ENCODE data around the gene MYH13. TPM values are rescaled to one million over a fixed set of nuclear protein-coding genes. Genes with fewer than 3 reads are reported as not detected.

MYH13 gene
- not detected for total RNA-seq

DNA sequence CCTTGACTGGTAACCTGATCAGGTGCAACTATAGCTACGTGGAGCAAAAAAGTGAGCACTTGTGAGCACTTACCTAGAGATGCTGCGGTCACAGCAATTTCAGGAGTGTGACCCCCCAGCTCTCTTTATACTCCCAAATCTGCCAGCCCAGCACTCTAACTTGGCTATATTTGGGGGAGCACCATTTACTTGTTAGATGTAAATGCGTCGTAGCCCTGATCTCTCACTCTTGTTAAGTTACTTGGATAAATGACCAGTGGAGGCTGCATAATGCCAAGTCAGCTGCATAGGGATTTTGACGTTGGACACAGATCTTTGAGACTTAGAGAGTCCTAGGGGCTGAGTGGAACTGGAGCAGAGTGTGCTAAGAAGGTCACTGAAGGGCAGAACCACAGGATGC lies at the start of gene MYH13:
Gene MYH13, minus strand, starts transcription at position 101 of the 400 bp plus-strand sequence. CDS start 8,476 bp downstream, outside the sequence.
- ChIA-PET CTCF (no interaction called here), POLR2A (no interaction called here)
- no peak for DNase-seq
- Mint-ChIP-seq H3K4me1 (ENCODE audit: low read depth) (no peaks in the 10 kb centered on the region), H3K9me3 (no peaks in the 10 kb centered on the region), H3K4me3 (no peak within 1 kb of the TSS), H3K27me3 (no peaks in the 10 kb centered on the region), H3K27ac (no peak within 1 kb of the TSS), H3K36me3 (no peaks in the 10 kb centered on the region)
- intact Hi-C loops (cut with micrococcal nuclease): no loop called here

DNA sequence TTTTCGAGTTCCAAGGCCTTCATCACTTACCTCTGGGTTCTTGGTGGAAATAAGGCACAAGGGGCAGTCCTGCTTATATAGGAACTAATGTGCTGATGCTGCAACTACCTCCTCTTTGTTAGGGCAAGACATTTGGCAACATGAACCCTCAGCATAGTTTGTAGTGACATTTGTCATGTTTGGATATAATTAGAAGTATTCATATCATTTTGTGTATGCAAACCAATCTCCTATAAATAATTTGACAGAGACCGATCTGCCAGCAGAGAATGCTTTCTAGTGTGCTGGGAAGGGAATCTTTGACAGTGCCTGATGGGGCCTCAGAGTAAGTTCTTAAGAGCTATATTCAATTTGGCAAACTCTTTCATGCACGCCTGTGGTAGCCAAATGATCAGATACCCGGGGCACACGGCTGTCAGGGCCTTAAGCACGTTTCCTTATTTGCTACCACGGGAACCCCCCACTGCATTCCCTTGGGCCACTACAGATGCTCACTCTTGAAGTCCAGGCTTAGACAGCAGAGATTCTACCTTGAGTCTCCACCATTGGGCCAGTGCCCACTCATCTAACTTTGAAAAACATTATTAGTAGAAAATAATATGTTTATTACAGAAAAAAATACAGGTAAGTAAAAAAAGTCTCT lies 49.2 kb upstream of the MYH13 start, which contains the start of gene MYH8:
Gene MYH8, minus strand, starts transcription at position 51 of the 643 bp plus-strand sequence. CDS start 1,723 bp downstream, outside the sequence.
- POLR2A ChIA-PET: no interaction called here
- H3K27ac Mint-ChIP-seq: no peak within 1 kb of the TSS
- H3K27me3 Mint-ChIP-seq: peaks cover 1% of the 10 kb centered on the region
- no peak within 1 kb of the TSS for H3K4me3 Mint-ChIP-seq
- no peaks in the 10 kb centered on the region for H3K36me3 Mint-ChIP-seq
- H3K9me3 Mint-ChIP-seq: no peaks in the 10 kb centered on the region
- CTCF ChIA-PET: no interaction called here
- DNase-seq: no peak
- no peaks in the 10 kb centered on the region for H3K4me1 Mint-ChIP-seq (ENCODE audit: low read depth)
- intact Hi-C loops (cut with micrococcal nuclease): no loop called here

DNA sequence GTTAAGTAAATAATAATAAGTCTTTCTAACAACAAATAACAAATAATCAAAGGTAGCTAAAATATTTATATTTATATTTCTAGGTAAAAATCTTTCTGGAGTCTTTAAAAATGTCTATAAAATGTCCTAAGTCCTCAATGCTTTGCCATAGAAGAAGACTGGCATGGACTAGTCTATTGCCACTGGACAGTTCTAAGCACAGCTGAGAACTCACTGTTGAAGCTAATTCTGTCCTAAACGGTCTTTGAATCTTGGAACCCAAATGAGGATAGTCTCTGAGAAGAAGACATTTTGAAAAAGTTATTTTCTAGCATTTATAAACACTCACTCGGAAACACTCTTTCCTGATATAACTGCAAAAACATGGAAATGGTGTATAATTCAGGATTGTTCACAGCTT lies 48.4 kb upstream of the MYH13 start:
- CTCF ChIA-PET: no interaction called here

DNA sequence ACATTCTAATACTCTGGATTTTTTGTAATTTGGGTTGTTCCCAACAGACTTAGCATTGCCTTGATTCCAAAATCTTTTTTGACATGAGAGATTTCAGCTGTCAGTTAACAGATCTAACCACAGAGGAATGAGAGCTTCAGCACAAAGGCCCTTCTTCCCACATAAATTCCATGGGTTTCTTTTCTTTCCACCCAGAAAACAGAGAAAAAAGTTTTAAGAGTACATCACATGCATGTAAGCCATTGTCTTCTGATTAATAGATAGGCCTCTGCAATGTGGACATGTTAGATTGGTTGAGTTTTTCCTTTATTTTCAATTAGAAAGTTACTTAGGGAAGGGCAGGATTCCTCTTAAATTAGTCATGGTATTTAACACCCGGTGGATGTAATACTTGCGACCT lies 48.0 kb upstream of the MYH13 start:
- intact Hi-C loops (cut with micrococcal nuclease): no loop called here
- H3K27me3 Mint-ChIP-seq: peaks cover 1% of the 10 kb centered on the region
- ChIA-PET CTCF (no interaction called here), POLR2A (no interaction called here)
- no peak for DNase-seq
- no peak overlapping the region for H3K4me3 Mint-ChIP-seq
- no peaks in the 10 kb centered on the region for H3K9me3 Mint-ChIP-seq
- H3K4me1 Mint-ChIP-seq (ENCODE audit: low read depth): no peaks in the 10 kb centered on the region
- no peak overlapping the region for H3K27ac Mint-ChIP-seq
- H3K36me3 Mint-ChIP-seq: no peaks in the 10 kb centered on the region

More for the DNA sequence above, 48.4 kb upstream of the MYH13 start:
- DNase-seq: no peak
- H3K36me3 Mint-ChIP-seq: no peaks in the 10 kb centered on the region
- POLR2A ChIA-PET: no interaction called here
- H3K4me3 Mint-ChIP-seq: no peak overlapping the region
- no peaks in the 10 kb centered on the region for H3K9me3 Mint-ChIP-seq
- intact Hi-C loops (cut with micrococcal nuclease): no loop called here
- H3K27me3 Mint-ChIP-seq: peaks cover 1% of the 10 kb centered on the region
- H3K27ac Mint-ChIP-seq: no peak overlapping the region
- no peaks in the 10 kb centered on the region for H3K4me1 Mint-ChIP-seq (ENCODE audit: low read depth)

DNA sequence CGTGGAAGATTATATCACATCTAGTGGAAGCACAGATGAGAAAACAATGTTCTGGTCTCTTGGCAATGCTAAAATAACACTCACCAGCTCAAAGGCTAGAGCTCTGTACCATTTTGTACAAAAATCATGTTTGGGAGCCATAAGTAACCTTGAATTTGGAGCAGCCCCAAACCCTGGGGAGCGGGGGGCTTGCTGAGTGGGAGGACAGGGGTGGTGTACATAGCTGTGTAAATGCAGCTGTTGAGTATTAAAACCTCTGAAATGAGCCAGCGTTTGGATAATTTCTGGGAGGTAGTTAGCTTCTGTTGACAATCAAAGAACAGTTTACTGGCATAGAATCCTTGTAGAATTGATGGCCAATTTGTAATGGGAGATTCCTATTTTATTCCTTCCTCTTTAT lies 44.6 kb upstream of the MYH13 start:
- POLR2A ChIA-PET: no interaction called here
- no peaks in the 10 kb centered on the region for H3K36me3 Mint-ChIP-seq
- H3K9me3 Mint-ChIP-seq: no peaks in the 10 kb centered on the region
- H3K27me3 Mint-ChIP-seq: peaks cover 1% of the 10 kb centered on the region
- CTCF ChIA-PET: no interaction called here
- no peak for DNase-seq
- no peaks in the 10 kb centered on the region for H3K4me1 Mint-ChIP-seq (ENCODE audit: low read depth)
- no peak overlapping the region for H3K27ac Mint-ChIP-seq
- no peak overlapping the region for H3K4me3 Mint-ChIP-seq
- intact Hi-C loops (cut with micrococcal nuclease): no loop called here

DNA sequence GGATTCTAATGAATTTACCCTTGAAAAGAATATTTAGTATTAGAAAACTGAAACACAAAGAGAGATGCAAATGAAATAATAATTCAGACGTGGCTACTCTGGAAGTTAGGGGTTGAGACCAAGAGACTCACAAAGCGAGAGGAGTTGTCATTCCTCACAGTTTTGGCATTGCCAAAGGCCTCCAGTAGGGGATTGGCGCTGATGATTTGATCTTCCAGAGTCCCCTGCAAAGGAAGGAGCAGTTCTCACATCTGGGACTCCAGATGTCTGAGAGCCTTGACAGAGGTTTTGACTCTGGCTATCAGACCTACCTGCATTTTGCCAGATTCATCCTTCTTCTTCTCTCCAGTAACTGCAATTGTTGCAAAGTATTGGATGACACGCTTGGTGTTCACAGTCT lies 42.4 kb upstream of the MYH13 start:
- H3K4me3 Mint-ChIP-seq: no peak overlapping the region
- no peaks in the 10 kb centered on the region for H3K9me3 Mint-ChIP-seq
- POLR2A ChIA-PET: no interaction called here
- H3K36me3 Mint-ChIP-seq: no peaks in the 10 kb centered on the region
- intact Hi-C loops (cut with micrococcal nuclease): no loop called here
- no peak overlapping the region for H3K27ac Mint-ChIP-seq
- CTCF ChIA-PET: no interaction called here
- H3K4me1 Mint-ChIP-seq (ENCODE audit: low read depth): no peaks in the 10 kb centered on the region
- no peaks in the 10 kb centered on the region for H3K27me3 Mint-ChIP-seq
- DNase-seq: no peak

DNA sequence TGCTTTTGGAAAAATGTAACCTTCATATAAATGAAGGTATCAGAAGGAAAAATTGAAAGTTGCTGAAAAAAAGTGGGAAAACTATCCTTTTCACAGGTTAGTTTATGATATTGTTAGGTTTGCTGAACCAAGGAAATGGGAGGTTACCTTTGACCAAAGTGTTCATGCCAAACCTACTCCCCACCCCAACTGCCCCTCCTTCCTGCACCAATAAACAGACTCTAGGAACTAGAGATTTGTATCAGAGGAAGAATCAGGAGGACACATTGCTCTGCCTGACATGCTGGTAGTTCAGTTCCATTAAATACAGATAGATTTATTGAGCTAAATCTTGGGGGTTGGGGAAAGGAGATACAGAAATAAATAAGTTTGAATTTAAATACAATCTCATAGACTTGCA lies 30.8 kb upstream of the MYH13 start:
- no peak overlapping the region for H3K27ac Mint-ChIP-seq
- H3K36me3 Mint-ChIP-seq: no peaks in the 10 kb centered on the region
- H3K9me3 Mint-ChIP-seq: no peaks in the 10 kb centered on the region
- ChIA-PET CTCF (no interaction called here), POLR2A (no interaction called here)
- no peak overlapping the region for H3K4me3 Mint-ChIP-seq
- intact Hi-C loops (cut with micrococcal nuclease): no loop called here
- H3K27me3 Mint-ChIP-seq: peaks cover 1% of the 10 kb centered on the region
- no peaks in the 10 kb centered on the region for H3K4me1 Mint-ChIP-seq (ENCODE audit: low read depth)
- DNase-seq: no peak

DNA sequence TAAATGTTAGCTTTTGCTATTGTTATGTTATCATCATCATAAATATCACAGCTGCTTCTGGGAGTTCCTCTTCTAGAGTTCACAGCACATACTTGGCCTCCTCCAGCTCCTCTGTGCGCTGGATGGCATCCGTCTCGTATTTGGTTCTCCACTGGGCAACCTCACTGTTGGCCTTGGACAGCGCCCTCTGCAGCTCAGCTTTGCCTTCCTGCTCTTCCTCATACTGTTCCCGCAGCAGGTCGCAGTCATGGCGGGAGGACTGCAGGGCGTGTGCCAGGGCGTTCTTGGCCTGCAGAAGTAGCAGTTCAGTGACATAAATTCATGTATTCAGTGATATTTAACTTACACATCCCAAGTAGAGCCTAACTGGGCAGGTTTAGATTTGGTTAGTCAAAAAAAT lies 25.5 kb upstream of the MYH13 start:
- Mint-ChIP-seq H3K4me1 (ENCODE audit: low read depth) (no peaks in the 10 kb centered on the region), H3K27me3 (peaks cover 5% of the 10 kb centered on the region), H3K9me3 (no peaks in the 10 kb centered on the region), H3K27ac (no peak overlapping the region), H3K36me3 (no peaks in the 10 kb centered on the region), H3K4me3 (no peak overlapping the region)
- intact Hi-C loops (cut with micrococcal nuclease): no loop called here
- no peak for DNase-seq
- CTCF ChIA-PET: no interaction called here
- POLR2A ChIA-PET: no interaction called here

DNA sequence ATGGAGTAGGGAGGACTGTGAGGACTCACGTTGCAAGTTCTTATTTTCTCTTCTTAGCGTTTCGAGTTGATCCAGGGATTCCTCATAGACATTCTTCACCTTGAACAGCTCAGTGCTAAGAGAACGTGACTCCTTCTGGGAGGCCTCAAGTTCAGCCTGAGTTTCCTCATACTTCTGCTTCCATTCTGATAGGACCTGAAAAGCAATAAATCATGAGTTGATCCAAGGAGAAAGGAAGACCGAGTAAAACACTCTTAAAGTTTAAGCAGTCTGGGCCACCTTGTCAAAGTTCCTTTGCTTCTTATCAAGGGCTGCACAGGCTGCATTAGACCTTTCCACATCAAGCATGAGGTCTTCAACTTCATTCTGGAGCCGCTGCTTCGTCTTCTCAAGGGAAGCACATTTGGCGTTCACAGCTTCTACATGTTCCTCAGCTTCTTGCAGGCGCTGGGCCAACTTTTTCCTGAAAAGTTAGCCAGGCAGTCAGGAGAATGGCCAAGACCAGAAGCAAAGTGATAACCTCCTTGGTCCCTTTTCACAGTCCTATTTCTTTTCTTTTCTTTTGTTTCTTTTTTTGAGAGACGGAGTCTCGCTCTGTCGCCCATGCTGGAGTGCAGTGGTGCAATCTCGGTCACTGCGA lies 23.8 kb upstream of the MYH13 start:
- Mint-ChIP-seq H3K9me3 (no peaks in the 10 kb centered on the region), H3K27ac (no peak overlapping the region), H3K4me3 (no peak overlapping the region), H3K36me3 (no peaks in the 10 kb centered on the region), H3K27me3 (peaks cover 3% of the 10 kb centered on the region), H3K4me1 (ENCODE audit: low read depth) (no peaks in the 10 kb centered on the region)
- CTCF ChIA-PET: no interaction called here
- POLR2A ChIA-PET: no interaction called here
- intact Hi-C loops (cut with micrococcal nuclease): no loop called here
- DNase-seq: no peak

DNA sequence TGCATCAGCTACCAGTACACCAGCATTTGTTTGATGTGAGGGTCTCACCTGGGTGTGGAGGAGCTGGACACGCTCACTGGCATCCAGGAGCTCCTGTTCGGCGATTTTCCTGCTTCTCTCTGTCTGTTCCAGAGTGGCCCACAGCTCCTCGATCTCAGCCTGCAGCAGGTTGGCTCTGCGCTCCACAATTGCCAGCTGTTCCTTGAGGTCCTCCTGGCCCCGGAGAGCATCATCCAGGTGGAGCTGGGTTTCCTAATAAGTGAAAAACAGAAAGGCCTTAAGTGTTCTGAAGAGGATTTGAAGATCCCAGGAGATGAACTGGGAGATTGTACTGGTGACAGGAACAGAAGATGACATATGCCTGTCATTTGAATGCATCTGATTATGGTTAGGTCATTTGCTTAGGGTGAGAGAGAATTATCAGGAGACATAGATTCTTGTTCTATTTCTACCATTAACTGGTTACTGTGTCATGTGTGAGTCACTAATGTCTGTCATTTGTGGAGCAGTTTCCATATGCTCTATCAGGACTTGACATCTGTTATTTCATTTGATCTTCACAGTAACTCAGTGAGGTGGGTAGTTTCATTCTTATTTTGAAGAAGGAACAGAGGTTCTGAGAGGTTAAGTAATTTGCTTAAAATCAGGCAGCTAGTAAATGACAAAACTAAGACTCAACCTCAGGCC lies 21.5 kb upstream of the MYH13 start:
- no peaks in the 10 kb centered on the region for H3K9me3 Mint-ChIP-seq
- no peak for DNase-seq
- intact Hi-C loops (cut with micrococcal nuclease): no loop called here
- POLR2A ChIA-PET: no interaction called here
- H3K36me3 Mint-ChIP-seq: no peaks in the 10 kb centered on the region
- no peak overlapping the region for H3K27ac Mint-ChIP-seq
- no peaks in the 10 kb centered on the region for H3K4me1 Mint-ChIP-seq (ENCODE audit: low read depth)
- CTCF ChIA-PET: no interaction called here
- no peak overlapping the region for H3K4me3 Mint-ChIP-seq
- H3K27me3 Mint-ChIP-seq: peaks cover 5% of the 10 kb centered on the region

DNA sequence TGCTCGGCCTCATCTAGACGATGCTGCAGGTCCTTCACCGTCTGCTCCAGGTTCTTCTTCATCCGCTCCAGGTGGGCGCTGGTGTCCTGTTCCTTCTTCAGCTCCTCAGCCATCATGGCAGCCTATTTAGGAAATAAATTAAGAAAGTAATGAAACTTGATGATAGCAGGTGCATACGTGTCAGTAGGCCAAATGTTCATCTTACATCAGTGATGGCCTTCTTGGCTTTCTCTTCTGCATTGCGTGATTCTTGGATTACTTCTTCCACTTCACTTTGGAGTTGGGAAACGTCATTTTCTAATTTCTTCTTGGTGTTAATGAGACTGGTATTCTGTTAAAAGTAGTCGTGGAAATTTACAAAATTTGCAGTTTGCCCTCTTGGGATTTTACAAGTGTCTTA lies 20.1 kb upstream of the MYH13 start:
- H3K9me3 Mint-ChIP-seq: no peaks in the 10 kb centered on the region
- no peak overlapping the region for H3K4me3 Mint-ChIP-seq
- CTCF ChIA-PET: no interaction called here
- DNase-seq: no peak
- H3K4me1 Mint-ChIP-seq (ENCODE audit: low read depth): no peaks in the 10 kb centered on the region
- intact Hi-C loops (cut with micrococcal nuclease): no loop called here
- H3K27me3 Mint-ChIP-seq: peaks cover 4% of the 10 kb centered on the region
- no peak overlapping the region for H3K27ac Mint-ChIP-seq
- H3K36me3 Mint-ChIP-seq: no peaks in the 10 kb centered on the region
- POLR2A ChIA-PET: no interaction called here

DNA sequence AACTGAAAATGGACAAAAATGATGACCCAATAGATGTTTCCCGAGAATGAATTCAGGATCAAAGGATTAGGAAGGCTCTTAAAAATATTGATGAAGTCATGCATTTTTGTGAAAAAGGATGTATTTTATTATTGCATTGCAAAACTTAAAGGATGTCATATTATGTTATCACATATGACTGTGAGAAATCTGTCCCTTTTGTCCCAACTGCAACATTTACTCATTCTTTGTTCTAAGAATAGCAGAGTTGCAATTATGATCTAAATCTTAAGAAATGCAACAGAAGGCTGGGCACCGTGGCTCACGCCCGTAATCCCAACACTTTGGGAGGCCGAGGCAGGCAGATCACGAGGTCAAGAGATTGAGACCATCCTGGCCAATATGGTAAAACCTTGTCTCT lies 13.1 kb upstream of the MYH13 start:
- Mint-ChIP-seq H3K9me3 (peaks cover 5% of the 10 kb centered on the region), H3K36me3 (no peaks in the 10 kb centered on the region), H3K4me3 (no peak overlapping the region), H3K4me1 (ENCODE audit: low read depth) (no peaks in the 10 kb centered on the region), H3K27ac (no peak overlapping the region), H3K27me3 (peaks cover 6% of the 10 kb centered on the region)
- no peak for DNase-seq
- POLR2A ChIA-PET: no interaction called here
- intact Hi-C loops (cut with micrococcal nuclease): no loop called here
- CTCF ChIA-PET: no interaction called here

DNA sequence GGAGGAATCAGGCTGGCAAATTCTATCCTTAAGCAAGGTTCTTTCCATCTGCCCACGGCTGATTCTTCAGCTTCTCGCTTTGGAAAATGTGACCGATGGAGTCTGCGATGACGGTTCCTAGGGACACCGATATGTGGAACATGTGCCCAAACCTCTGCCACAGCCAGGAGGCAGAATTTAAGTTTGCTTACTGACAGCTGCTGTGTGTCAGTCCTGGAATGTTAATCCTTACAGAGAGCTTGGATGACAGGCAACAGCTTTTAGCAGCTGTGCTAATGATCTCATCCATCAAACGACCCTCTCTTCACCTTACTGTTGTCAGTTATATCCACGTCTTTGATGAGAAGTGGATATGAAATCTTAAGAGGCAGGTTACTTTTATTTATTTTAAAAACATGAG lies 11.4 kb upstream of the MYH13 start:
- POLR2A ChIA-PET: no interaction called here
- CTCF ChIA-PET: no interaction called here
- H3K9me3 Mint-ChIP-seq: peaks cover 5% of the 10 kb centered on the region
- intact Hi-C loops (cut with micrococcal nuclease): no loop called here
- peaks cover 4% of the 10 kb centered on the region for H3K27me3 Mint-ChIP-seq
- no peaks in the 10 kb centered on the region for H3K36me3 Mint-ChIP-seq
- no peak for DNase-seq
- H3K27ac Mint-ChIP-seq: no peak overlapping the region
- H3K4me3 Mint-ChIP-seq: no peak overlapping the region
- no peaks in the 10 kb centered on the region for H3K4me1 Mint-ChIP-seq (ENCODE audit: low read depth)

Measured in activated CD4-positive, alpha-beta memory T cell treated with anti-CD3 and anti-CD28 coated beads for 36 hours (primary cell).